Astrocyte of the cerebellum (primary cell): ENCODE data around the gene HFM1.
A peak's percentile ranks its signal among the peaks of the same experiment; 100 is the strongest.
"Not testable (repeated sequence)": the region's sequence is repeated elsewhere in the genome, so short reads cannot be mapped to it uniquely, and the experiment has no call there.

Experiments
- DNase-seq: peaks from one replicate; pipeline ENCODE4 v3.0.0-alpha.2; 2011; ENCODE audit warnings: low read depth
- H3K4me3 ChIP-seq: 2 replicates; pipeline ENCODE4 v1.5.1; 2011; ENCODE audit warnings: mild to moderate bottlenecking, low read depth, low read length, moderate library complexity
- CTCF ChIP-seq: IDR thresholded peaks from 2 replicates; pipeline ENCODE4 v1.5.1; 2012; ENCODE audit warnings: low read length, low read depth, moderate library complexity, mild to moderate bottlenecking; ENCODE audit errors: missing control alignments
- in situ Hi-C: cut with HindIII; loops from 2 replicates; pipeline ENCODE4 v1.10.0; 2017; ENCODE audit warnings: low sequenced_read_pairs

HFM1 gene

GRCh38 chr1:91428182-91428798 is 23.7 kb upstream of the HFM1 start:
- in situ Hi-C loops: no loop called here
- TF ChIP-seq CTCF: no peak
- no peak for DNase-seq
- no peak overlapping the region for H3K4me3 ChIP-seq

GRCh38 chr1:91427741-91428140 is 23.1 kb upstream of the HFM1 start:
- no peak for DNase-seq
- no peak for TF ChIP-seq CTCF
- in situ Hi-C loops: no loop called here
- no peak overlapping the region for H3K4me3 ChIP-seq

GRCh38 chr1:91422523-91422922 is 17.9 kb upstream of the HFM1 start:
- H3K4me3 ChIP-seq, DNase-seq, in situ Hi-C loops: not testable (repeated sequence)

GRCh38 chr1:91412371-91412770 is 7.7 kb upstream of the HFM1 start:
- no peak for DNase-seq
- no peak overlapping the region for H3K4me3 ChIP-seq
- in situ Hi-C loops: no loop called here
- TF ChIP-seq CTCF: no peak

GRCh38 chr1:91406773-91407389 is 2.2 kb upstream of the HFM1 start:
- in situ Hi-C loops: no loop called here
- peak; percentile 16 for TF ChIP-seq CTCF
- DNase-seq: no peak
- no peak overlapping the region for H3K4me3 ChIP-seq

- DNase-seq: no peak
- TF ChIP-seq CTCF: peak; percentile 40
- in situ Hi-C loops: no loop called here
- H3K4me3 ChIP-seq: no peak overlapping the region
Measured at GRCh38 chr1:91402023-91402422, 2.6 kb downstream of the HFM1 start.

- no peak for TF ChIP-seq CTCF
- peak; percentile 20 for DNase-seq
- in situ Hi-C loops: no loop called here
- no peak overlapping the region for H3K4me3 ChIP-seq
Measured at GRCh38 chr1:91400133-91400725, 4.4 kb downstream of the HFM1 start.
